ENCODE results near the gene ATG7. TPM values are rescaled to one million over a fixed set of nuclear protein-coding genes. Genes with fewer than 3 reads are reported as not detected.
"Not testable (repeated sequence)": the region's sequence is repeated elsewhere in the genome, so short reads cannot be mapped to it uniquely, and the experiment has no call there.

The ATG7 gene
- total RNA-seq, 4 donors from 2014 or later, result 49.4 to 145 (median 82.1) TPM

DNA sequence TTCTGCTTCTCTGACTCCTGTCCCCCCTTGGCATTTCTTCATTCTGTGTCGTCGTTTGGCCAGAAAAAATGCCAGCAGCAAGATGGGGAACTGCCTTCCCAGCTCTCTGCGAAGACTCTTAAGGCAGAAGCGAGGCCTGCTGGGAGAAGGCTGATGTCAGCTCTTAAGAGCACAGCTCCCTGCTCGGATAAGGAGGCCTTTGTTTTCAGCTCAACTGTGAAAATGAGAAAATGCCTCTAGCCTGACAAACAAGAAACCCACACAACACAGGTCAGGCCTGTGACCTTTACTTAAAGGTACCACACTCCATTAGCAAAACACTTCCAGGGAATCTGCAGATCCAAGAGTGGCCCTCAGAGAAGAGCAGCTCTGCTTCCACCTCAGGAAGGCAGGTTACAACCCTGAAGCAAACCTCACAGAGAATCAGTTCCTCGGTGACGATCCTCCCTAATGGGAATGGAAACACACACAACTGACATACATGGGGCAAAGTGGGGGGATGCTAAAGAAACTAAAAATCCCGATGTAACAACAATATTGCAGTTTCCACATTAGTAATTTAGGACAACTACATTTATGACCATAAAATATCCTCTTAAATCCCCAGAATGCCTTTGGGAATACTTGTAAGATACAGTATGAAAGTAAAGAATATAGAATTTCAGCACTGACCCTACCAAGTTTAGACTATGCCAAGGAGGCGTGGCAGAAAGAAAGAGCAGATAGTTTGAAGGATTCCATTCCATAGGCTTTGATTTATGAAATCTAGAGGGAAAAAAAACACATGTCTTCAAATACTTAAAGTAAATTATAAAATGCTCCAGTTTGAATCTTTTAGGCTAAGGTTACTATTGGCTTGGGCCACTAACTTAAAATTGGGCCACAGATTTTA is 319.4 kb downstream of the ATG7 start:
- no peak for DNase-seq (ENCODE audit: low spot score in 2 of 2)
- H3K9me3 ChIP-seq, result no peaks in the 10 kb centered on the region
- no peak overlapping the region for H3K4me3 ChIP-seq
- H3K36me3 ChIP-seq, result no peaks in the 10 kb centered on the region
- H3K27me3 ChIP-seq, result no peaks in the 10 kb centered on the region
- WGBS, result 15% methylated on average over 9 of the region's 9 CpGs
- peak overlapping the region; percentile 76 for H3K27ac ChIP-seq
- H3K4me1 ChIP-seq, result peaks cover 75% of the 10 kb centered on the region
- no peak for TF ChIP-seq EP300 (IDR thresholded peaks at IDR 0.05)
- no peak for TF ChIP-seq POLR2AphosphoS5 (IDR thresholded peaks at IDR 0.05)
- no peak for TF ChIP-seq POLR2A (IDR thresholded peaks at IDR 0.05)
- no peak for TF ChIP-seq CTCF (IDR thresholded peaks at IDR 0.05)

DNA sequence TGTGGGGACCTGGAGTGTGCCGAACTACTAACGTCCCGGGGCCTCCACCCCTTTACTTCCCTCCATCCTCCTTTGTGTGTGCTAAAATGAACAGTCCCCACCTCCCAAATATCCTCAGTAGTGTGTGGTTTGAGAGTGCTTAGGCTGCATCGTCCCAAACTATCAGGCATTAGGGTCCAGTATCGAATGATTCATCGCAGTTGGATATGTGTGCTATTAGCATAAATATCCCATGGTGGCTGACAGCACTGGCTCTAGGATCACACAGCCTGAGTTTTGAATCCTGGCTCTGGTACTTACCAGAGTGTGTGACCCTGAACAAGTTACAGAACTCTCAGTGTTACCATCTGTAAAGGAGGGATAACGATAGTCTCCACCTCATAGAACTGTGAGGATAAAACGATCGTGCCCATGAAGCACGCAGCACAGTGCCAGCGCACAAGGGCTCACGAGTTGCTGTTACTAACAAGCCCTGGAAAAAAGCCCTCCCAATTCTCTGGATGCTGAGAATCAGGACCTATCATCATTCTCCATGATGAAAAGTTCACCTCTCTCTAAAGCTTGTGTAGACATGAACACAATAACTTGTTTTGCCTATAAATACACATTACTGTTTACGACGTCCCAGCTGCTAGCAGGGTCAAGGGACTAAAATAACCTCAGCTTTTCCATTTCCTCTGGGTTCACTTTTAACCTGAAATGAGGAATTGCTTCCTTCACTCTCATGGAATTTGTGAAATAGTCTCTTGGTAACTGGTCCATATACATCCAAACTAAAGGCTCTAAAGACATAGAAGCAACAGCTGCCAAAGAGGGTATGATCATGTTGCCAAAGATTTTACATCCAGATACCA is 320.5 kb downstream of the ATG7 start:
- no peaks in the 10 kb centered on the region for H3K27me3 ChIP-seq
- no peaks in the 10 kb centered on the region for H3K9me3 ChIP-seq
- WGBS, result 50% methylated on average over 14 of the region's 14 CpGs
- H3K27ac ChIP-seq, result peak overlapping the region; percentile 76
- DNase-seq (ENCODE audit: low spot score in 2 of 2), result no peak
- TF ChIP-seq CTCF (IDR thresholded peaks at IDR 0.05) (no peak), EP300 (IDR thresholded peaks at IDR 0.05) (no peak), POLR2A (IDR thresholded peaks at IDR 0.05) (no peak), POLR2AphosphoS5 (IDR thresholded peaks at IDR 0.05) (no peak)
- H3K36me3 ChIP-seq, result no peaks in the 10 kb centered on the region
- peaks cover 64% of the 10 kb centered on the region for H3K4me1 ChIP-seq
- H3K4me3 ChIP-seq, result no peak overlapping the region

- Histone ChIP-seq H3K4me1 (peaks cover 64% of the 10 kb centered on the region), H3K4me3 (no peak overlapping the region), H3K27me3 (no peaks in the 10 kb centered on the region), H3K27ac (peak overlapping the region; percentile 76), H3K36me3 (no peaks in the 10 kb centered on the region), H3K9me3 (no peaks in the 10 kb centered on the region)
- no peak for TF ChIP-seq POLR2AphosphoS5 (IDR thresholded peaks at IDR 0.05)
- no peak for TF ChIP-seq CTCF (IDR thresholded peaks at IDR 0.05)
- no peak for TF ChIP-seq POLR2A (IDR thresholded peaks at IDR 0.05)
- no peak for TF ChIP-seq EP300 (IDR thresholded peaks at IDR 0.05)
- no peak for DNase-seq (ENCODE audit: low spot score in 2 of 2)
- 76% methylated on average over 9 of the region's 10 CpGs for WGBS
Observed at GRCh38 chr3:11593318-11594034, 321.3 kb downstream of the ATG7 start.

DNA sequence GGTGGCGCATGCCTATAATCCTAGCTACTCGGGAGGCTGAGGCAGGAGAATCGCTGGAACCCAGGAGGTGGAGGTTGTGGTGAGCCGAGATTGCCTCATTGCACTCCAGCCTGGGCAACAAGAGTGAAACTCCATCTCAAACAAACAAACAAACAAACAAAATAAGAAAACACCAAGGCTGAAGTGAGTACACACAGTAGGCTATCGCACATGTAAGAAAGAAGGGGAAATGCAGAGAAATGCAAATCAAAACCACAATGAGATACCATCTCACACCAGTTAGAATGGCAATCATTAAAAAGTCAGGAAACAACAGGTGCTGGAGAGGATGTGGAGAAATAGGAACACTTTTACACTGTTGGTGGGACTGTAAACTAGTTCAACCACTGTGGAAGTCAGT is 322.8 kb downstream of the ATG7 start:
- 98% methylated on average over 5 of the region's 5 CpGs for WGBS
- H3K4me3 ChIP-seq; H3K27ac ChIP-seq; H3K9me3 ChIP-seq; DNase-seq (ENCODE audit: low spot score in 2 of 2); H3K36me3 ChIP-seq; H3K27me3 ChIP-seq: not testable (repeated sequence)
- H3K4me1 ChIP-seq, result peaks cover 55% of the 10 kb centered on the region

- Histone ChIP-seq H3K27ac (no peak overlapping the region), H3K36me3 (no peaks in the 10 kb centered on the region), H3K9me3 (no peaks in the 10 kb centered on the region), H3K4me3 (no peak overlapping the region), H3K4me1 (peaks cover 55% of the 10 kb centered on the region), H3K27me3 (no peaks in the 10 kb centered on the region)
- TF ChIP-seq EP300 (IDR thresholded peaks at IDR 0.05) (no peak), POLR2A (IDR thresholded peaks at IDR 0.05) (no peak), POLR2AphosphoS5 (IDR thresholded peaks at IDR 0.05) (no peak), CTCF (IDR thresholded peaks at IDR 0.05) (no peak)
- WGBS, result 74% methylated on average over 7 of the region's 7 CpGs
- DNase-seq (ENCODE audit: low spot score in 2 of 2), result no peak
Observed at GRCh38 chr3:11596387-11596786, 324.2 kb downstream of the ATG7 start.
